Stimulated activated CD8-positive, alpha-beta memory T cell treated with anti-CD3 and anti-CD28 coated beads, Interleukin-12 subunit alpha, Interleukin-12 subunit beta, amount 100 ng/mL, for 24 hours (primary cell): ENCODE data around the gene MR1.
"Not testable (repeated sequence)": the region's sequence is repeated elsewhere in the genome, so short reads cannot be mapped to it uniquely, and the experiment has no call there.

ENCODE experiments used
- DNase-seq: peaks from one replicate; pipeline ENCODE4 v3.0.0-alpha.2; 2020; ENCODE audit errors: extremely low read depth

Gene MR1

GRCh38 chr1:181028615-181029014 is 5.2 kb upstream of the MR1 start:
- DNase-seq, result no peak

- no peak for DNase-seq
Observed at GRCh38 chr1:181032535-181032934, 1.2 kb upstream of the MR1 start.

- no peak for DNase-seq
Observed at GRCh38 chr1:181033128-181033798, 520 bp upstream of the MR1 start.

DNA sequence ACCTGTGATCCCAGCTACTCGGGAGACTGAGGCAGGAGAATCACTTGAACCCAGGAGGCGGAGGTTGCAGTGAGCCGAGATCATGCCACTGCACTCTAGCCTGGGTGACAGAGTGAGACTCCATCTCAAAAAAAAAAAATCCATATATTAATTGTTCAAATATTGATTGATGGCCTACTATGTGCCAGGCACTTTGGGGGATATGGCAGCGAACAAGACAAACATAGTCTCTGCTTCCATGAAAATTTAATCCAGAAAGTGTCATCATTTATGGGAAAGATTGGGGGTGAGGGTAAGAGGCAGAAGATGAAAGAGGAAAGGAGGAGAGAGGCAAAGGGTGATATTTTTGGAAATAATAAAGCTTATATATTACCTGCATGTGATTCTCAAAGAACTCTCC is 1.4 kb downstream of the MR1 start:
- DNase-seq, result not testable (repeated sequence)

DNA sequence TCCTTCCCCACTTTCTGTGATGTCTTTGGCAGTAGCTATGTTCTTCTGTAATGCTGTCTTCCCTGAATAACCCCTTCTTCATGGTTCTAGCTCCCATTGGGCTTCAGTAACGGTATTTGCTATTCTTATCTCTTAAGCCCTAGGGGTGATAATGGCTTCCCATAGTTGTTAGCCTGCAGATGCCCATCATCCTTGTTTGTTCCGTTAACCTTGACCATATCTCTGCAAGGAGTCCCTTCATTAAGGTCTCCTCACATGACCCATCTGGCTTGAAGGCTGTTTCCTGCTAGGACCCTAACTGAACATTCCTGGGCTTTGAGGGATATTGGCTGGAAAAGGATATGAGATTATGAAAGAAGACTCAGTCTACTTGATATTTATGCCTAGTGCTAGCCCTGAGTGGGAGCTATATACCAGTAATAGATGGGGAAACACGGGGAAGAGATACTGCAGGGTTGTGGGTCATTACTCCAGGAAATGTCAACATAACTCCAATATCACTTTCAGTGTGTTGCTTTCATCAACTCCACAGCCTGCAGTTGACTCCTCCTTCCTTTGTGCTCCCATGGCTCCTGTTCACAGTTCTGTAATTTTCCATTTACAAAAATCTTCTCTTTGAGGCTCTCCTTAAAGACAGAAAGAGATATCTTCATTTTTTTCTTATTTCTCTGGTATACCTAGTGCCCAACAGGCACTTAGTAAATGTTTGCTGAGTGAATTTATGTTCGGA is 2.5 kb downstream of the MR1 start:
- no peak for DNase-seq

DNA sequence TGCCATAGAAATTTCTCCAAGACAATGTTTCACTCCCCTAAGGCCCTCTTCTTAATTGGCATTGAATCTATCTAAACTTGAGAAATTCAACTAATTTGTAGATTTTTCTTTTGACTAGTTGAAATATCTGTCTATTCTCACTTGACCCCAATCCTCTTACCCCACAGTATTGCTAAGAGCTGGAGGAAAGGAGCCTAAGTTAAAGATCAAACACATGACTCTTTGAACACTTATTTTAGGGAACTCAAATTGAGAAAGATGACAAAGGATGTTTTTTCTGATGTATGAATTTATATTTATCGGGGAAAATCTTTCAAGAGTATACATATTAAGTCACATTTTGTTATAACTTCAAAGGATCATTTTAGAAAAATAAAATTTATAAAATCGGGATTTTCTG is 3.6 kb downstream of the MR1 start:
- no peak for DNase-seq

DNA sequence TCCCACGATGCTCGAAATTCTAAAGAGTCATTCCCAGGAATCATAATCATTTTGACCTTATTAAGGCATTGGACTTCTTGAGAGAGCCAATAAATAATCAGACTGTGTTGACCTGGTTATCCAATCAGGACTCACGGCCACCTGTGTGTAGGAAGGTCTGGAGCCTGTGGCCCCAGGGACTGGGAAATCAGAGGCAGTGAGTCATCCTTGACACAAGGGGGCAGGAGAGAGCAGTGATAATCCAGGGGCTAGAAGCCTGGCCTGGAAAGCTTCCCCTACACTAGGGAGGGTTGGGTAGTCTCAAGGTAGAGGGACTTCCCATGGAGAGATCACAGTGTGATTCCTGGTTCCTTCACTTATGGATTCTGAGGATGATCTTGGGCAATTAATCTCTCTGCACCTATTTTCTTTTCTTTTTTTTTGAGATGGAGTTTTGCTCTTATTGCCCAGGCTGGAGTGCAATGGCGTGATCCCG is 4.7 kb downstream of the MR1 start:
- DNase-seq, result no peak

DNA sequence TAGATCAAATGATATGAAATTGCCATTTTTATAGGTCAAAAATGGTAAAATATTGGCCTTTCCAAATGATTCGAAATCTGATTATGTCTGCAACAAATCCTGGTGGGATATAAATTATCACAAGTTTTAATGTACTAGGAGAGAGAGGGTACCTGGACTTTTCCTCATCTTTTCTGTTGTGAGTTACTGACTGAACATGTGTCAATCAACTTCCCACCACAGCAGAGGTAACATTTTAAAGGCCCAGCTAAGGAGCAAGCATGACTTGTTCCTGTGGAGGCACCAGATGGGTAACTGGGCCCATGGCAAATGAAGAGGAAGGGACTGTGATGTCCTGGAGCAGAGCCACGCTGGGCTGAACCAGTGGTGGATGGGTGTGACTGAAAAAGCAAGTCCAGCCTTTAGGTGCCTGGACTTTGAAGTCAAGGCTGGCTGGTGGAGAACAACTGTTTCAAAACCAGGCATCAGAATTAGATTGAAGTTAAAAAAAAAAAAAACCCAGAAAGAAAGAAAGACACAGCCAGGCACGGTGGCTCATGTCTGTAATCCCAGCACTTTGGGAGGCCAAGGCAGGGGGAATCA is 6.6 kb downstream of the MR1 start:
- DNase-seq, result no peak

DNA sequence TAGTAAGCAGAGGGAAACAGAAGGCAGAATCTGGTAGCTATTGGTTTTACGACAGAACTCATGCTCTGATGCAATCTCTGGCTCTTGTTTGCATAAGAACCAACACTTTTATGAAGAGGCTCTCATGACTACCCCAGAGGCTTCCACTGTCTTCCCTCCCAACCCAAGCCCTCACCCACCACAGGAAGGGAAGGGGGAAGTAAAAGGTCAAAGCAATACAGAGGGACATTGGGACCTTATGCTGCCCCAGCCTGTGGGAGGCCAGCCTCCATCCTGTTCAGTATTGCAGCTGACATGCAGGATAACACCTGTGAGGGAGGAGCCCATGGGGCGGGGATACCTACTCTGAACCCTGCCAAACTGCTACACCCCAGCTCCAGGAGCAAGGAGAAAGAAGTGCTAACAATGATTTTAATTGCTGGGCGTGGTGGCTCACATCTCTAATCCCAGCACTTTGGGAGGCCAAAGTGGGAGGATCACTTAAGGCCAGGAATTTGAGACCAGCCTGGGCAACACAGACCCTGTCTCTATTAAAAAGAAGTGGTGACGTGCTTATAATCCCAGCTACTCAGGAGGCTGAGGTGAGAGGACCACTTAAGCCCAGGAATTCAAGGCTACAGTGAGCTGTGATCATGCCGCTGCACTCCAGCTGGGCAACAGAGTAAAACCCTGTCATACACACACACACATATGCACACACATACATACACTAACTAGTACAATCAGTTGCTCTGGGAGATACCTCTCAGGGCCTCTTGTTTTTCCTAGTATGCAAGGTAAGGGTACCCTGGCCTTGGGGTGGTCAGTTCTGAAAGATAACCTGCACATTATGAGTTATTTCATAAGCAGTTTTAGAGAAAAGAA is 9.5 kb downstream of the MR1 start:
- DNase-seq, result no peak

GRCh38 chr1:181044449-181044966 is 10.7 kb downstream of the MR1 start:
- no peak for DNase-seq

GRCh38 chr1:181045946-181046345 is 12.2 kb downstream of the MR1 start:
- not testable (repeated sequence) for DNase-seq

- DNase-seq, result no peak
Observed at GRCh38 chr1:181049378-181049777, 15.6 kb downstream of the MR1 start.

GRCh38 chr1:181050922-181051321 is 17.1 kb downstream of the MR1 start:
- DNase-seq, result no peak

- no peak for DNase-seq
Observed at GRCh38 chr1:181056560-181056959, 22.8 kb downstream of the MR1 start.

GRCh38 chr1:181057079-181057478 is 23.3 kb downstream of the MR1 start:
- DNase-seq, result no peak

DNA sequence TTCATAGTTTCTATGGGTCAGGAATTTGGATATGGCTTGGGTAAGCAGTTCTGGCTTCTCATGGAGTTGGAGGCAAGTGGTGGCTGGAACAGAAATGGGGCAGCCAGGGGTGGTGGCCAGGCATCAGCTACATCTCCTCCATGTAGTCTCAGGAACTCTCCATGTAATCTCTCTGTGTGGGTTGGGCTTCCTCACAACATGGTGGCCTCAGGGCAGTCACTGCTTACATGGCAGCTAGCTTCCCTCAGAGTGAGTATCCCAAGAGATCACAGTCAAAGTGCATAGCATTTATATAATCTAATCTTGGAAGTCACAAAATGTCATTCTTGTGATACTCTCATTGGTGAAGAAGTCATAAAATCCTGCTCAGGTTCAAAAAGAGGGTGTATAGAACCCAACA is 25.7 kb downstream of the MR1 start:
- DNase-seq, result no peak

DNA sequence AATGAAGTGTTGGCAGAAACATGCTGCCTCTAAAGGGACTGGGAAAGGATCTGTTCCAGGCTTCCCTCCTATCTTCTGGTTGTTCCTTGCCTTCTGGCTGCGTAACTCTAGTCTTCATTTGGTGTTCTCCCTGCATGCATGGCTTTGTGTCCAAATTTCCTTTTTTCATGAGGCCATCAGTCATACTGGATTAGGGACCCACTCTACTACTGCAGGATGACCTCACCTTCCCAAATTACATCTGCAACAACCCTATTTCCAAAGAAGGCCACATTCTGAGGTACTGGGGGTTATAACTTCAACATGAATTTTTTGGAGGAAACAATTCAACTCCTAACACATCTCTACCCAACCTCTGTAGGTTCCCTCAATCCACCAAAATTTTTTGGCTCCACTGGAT is 26.3 kb downstream of the MR1 start:
- no peak for DNase-seq

GRCh38 chr1:181060947-181061346 is 27.2 kb downstream of the MR1 start:
- not testable (repeated sequence) for DNase-seq

DNA sequence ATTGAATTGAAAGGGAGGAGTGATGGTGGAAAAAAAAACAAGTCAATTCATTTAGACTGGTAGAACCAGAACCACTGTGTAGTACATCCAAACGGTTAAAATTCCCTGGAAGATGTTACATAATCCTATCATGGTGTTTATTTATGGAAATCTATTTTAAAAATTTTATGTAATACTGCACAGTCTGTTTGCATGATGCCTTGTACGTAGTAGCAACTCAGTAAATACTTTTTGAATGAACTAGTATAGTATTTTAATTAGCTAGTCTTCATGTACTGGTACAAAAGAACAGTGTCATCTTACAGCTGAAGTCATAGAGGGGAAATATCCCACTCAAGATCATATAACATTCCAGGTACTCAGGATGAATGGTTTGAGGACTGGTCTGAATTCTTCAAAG is 27.7 kb downstream of the MR1 start:
- no peak for DNase-seq

GRCh38 chr1:181061891-181062835 is 28.4 kb downstream of the MR1 start:
- no peak for DNase-seq
